Measurements from ENCODE around the gene FAM53C. TPM values are rescaled to one million over a fixed set of nuclear protein-coding genes. Genes with fewer than 3 reads are reported as not detected.

The FAM53C gene
- total RNA-seq, 1 experiment from 2014 or later = 38.9 TPM

GRCh38 chr5:138370537-138370936 lies 32.5 kb downstream of the FAM53C start:
- peaks cover 28% of the 10 kb centered on the region for H3K4me1 Mint-ChIP-seq (ENCODE audit: insufficient read depth, unreplicated experiment)
- no peaks in the 10 kb centered on the region for H3K27me3 Mint-ChIP-seq (ENCODE audit: insufficient read depth, unreplicated experiment)
- H3K9me3 Mint-ChIP-seq (ENCODE audit: unreplicated experiment) = no peaks in the 10 kb centered on the region
- DNase-seq (ENCODE audit: unreplicated experiment) = no peak
- no peak for TF ChIP-seq CTCF (IDR thresholded peaks at IDR 0.05; ENCODE audit: unreplicated experiment)
- peaks cover 38% of the 10 kb centered on the region for H3K36me3 Mint-ChIP-seq (ENCODE audit: insufficient read depth, unreplicated experiment)
- ChIA-PET CTCF (interaction anchor here (0.6 to 7.7 kb wide), 8 partner anchors 9 to 147 kb away, joined by 3 to 131 read pairs (median 4); partner anchors contain the start of gene KDM3B), POLR2A (interaction anchor here (0.6 to 5.7 kb wide), 5 partner anchors 16 to 965 kb away, joined by 3 to 52 read pairs (median 4); no protein-coding TSS in a partner anchor)
- intact Hi-C loops (cut with micrococcal nuclease) = no loop called here
- no peak overlapping the region for H3K4me3 Mint-ChIP-seq (ENCODE audit: unreplicated experiment)
- H3K27ac Mint-ChIP-seq (ENCODE audit: low read depth, unreplicated experiment) = no peak overlapping the region
- no TSS peak for BruUV-seq (replicated peaks)

- TF ChIP-seq CTCF (IDR thresholded peaks at IDR 0.05; ENCODE audit: unreplicated experiment) = no peak
- Mint-ChIP-seq H3K36me3 (ENCODE audit: insufficient read depth, unreplicated experiment) (peaks cover 47% of the 10 kb centered on the region), H3K27ac (ENCODE audit: low read depth, unreplicated experiment) (no peak overlapping the region), H3K4me3 (ENCODE audit: unreplicated experiment) (no peak overlapping the region), H3K27me3 (ENCODE audit: insufficient read depth, unreplicated experiment) (no peaks in the 10 kb centered on the region), H3K9me3 (ENCODE audit: unreplicated experiment) (no peaks in the 10 kb centered on the region), H3K4me1 (ENCODE audit: insufficient read depth, unreplicated experiment) (peaks cover 23% of the 10 kb centered on the region)
- ChIA-PET POLR2A (interaction anchor here (0.9 to 5.7 kb wide), 3 partner anchors 17 to 20 kb away, joined by 3 to 52 read pairs (median 4); no protein-coding TSS in a partner anchor), CTCF (interaction anchor here (0.6 to 7.7 kb wide), 11 partner anchors 8 to 238 kb away, joined by 3 to 131 read pairs (median 4); partner anchors contain the start of gene KDM3B)
- intact Hi-C loops (cut with micrococcal nuclease) = no loop called here
- no peak for DNase-seq (ENCODE audit: unreplicated experiment)
- no TSS peak for BruUV-seq (replicated peaks)
Measured at GRCh38 chr5:138371454-138371853, 33.4 kb downstream of the FAM53C start.

- H3K27ac Mint-ChIP-seq (ENCODE audit: low read depth, unreplicated experiment) = no peak overlapping the region
- H3K27me3 Mint-ChIP-seq (ENCODE audit: insufficient read depth, unreplicated experiment) = no peaks in the 10 kb centered on the region
- ChIA-PET POLR2A (interaction anchor here (0.9 to 5.7 kb wide), 3 partner anchors 16 to 21 kb away, joined by 3 to 52 read pairs (median 4); no protein-coding TSS in a partner anchor), CTCF (interaction anchor here (0.5 to 7.7 kb wide), 7 partner anchors 10 to 149 kb away, joined by 3 to 131 read pairs (median 4); partner anchors contain the start of gene KDM3B)
- no peak overlapping the region for H3K4me3 Mint-ChIP-seq (ENCODE audit: unreplicated experiment)
- DNase-seq (ENCODE audit: unreplicated experiment) = no peak
- peaks cover 55% of the 10 kb centered on the region for H3K36me3 Mint-ChIP-seq (ENCODE audit: insufficient read depth, unreplicated experiment)
- BruUV-seq (replicated peaks) = no TSS peak
- H3K9me3 Mint-ChIP-seq (ENCODE audit: unreplicated experiment) = no peaks in the 10 kb centered on the region
- TF ChIP-seq CTCF (IDR thresholded peaks at IDR 0.05; ENCODE audit: unreplicated experiment) = no peak
- H3K4me1 Mint-ChIP-seq (ENCODE audit: insufficient read depth, unreplicated experiment) = peaks cover 18% of the 10 kb centered on the region
- intact Hi-C loops (cut with micrococcal nuclease) = no loop called here
Measured at GRCh38 chr5:138372225-138372624, 34.2 kb downstream of the FAM53C start.

- BruUV-seq (replicated peaks) = no TSS peak
- no peak for DNase-seq (ENCODE audit: unreplicated experiment)
- CTCF ChIA-PET = interaction anchor here (0.6 to 7.7 kb wide), 7 partner anchors 16 to 149 kb away, joined by 3 to 131 read pairs (median 4); partner anchors contain the start of gene KDM3B
- Mint-ChIP-seq H3K9me3 (ENCODE audit: unreplicated experiment) (no peaks in the 10 kb centered on the region), H3K36me3 (ENCODE audit: insufficient read depth, unreplicated experiment) (peaks cover 59% of the 10 kb centered on the region), H3K4me3 (ENCODE audit: unreplicated experiment) (no peak overlapping the region), H3K4me1 (ENCODE audit: insufficient read depth, unreplicated experiment) (peaks cover 18% of the 10 kb centered on the region), H3K27ac (ENCODE audit: low read depth, unreplicated experiment) (no peak overlapping the region), H3K27me3 (ENCODE audit: insufficient read depth, unreplicated experiment) (no peaks in the 10 kb centered on the region)
- intact Hi-C loops (cut with micrococcal nuclease) = no loop called here
- POLR2A ChIA-PET = interaction anchor here (0.8 to 5.7 kb wide), 4 partner anchors 11 to 159 kb away, joined by 3 to 52 read pairs (median 5); no protein-coding TSS in a partner anchor
- no peak for TF ChIP-seq CTCF (IDR thresholded peaks at IDR 0.05; ENCODE audit: unreplicated experiment)
Measured at GRCh38 chr5:138372653-138373052, 34.6 kb downstream of the FAM53C start.
